ENCODE data around the gene MED25.
"Not testable (repeated sequence)": the region's sequence is repeated elsewhere in the genome, so short reads cannot be mapped to it uniquely, and the experiment has no call there.

MED25 gene

GRCh38 chr19:49816590-49816989 lies 1.5 kb upstream of the MED25 start:
- DNase-seq (ENCODE audit: low read depth) = no peak

DNA sequence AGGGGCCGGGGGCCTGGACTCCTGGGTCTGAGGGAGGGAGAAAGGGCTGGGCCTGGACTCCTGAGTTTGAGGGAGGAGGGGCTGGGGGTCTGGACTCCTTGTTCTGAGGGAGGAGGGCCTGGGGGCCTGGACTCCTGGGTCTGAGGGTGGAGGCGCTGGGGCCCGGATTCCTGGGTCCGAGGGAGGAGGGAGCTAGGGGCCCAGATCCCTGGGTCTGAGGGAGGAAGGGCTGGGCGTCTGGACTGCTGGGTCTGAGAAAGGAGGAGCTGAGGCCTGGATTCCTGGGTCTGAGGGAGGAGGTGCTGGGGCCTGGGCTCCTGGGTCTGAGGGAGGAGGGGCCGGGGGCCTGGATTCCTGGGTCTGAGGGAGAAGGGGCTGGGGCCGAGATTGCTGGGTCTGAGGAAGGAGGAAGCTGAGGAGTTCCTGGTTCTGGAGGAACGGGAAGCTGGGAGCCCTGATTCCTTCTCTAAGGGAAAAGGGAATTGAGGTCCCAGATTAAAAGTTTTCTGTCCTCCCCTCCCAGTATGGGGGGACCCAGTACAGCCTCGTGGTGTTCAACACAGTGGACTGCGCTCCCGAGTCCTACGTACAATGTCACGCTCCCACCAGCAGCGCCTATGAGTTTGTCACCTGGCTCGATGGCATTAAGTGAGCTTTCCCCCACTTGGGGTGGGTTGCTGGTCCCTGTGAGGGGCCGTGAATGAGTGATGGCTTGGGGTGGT lies 721 bp downstream of the MED25 start:
- no peak for DNase-seq (ENCODE audit: low read depth)

GRCh38 chr19:49819452-49820115 lies 1.5 kb downstream of the MED25 start:
- DNase-seq (ENCODE audit: low read depth) = not testable (repeated sequence)

DNA sequence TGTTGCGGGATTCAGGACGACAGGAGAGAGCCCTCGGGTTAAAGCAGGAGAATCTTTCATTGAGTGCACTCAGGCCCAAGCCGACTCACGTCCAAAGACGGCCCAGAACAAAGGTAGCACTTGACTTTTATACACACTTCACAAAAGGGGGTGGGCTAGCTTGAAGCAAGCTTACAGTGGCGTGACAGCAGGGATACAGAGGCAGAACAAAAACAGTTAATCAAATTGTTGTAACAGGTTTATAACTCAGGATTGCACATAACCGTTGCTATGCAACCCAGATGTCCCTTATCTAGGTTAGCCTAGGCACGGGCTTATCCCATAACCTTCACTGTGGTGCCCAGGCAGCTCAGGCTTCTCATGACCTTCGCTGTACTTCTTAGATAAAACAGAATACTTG lies 2.0 kb downstream of the MED25 start:
- no peak for DNase-seq (ENCODE audit: low read depth)

- DNase-seq (ENCODE audit: low read depth) = no peak
Observed at GRCh38 chr19:49823472-49823871, 5.4 kb downstream of the MED25 start.

- DNase-seq (ENCODE audit: low read depth) = no peak
Observed at GRCh38 chr19:49824662-49825061, 6.6 kb downstream of the MED25 start.

DNA sequence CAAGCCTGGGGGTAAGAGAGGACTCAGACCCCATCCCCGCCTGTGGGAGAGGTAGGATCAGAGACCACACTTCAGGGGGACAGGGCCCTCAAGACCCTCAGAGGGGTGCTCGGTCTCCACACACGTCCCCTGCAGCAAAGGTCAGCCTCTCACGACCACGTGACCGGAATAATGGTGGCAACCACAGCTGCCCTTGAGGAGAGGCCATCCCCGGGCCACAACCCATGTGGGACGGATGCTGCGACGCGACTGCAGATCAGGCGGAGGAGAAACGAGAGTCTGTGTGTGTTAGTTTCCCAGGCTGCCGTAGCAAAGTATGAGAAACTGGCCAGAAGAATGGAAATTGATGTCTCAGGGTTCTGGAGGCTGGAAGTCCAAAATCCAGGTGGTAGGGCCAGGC lies 8.9 kb downstream of the MED25 start:
- DNase-seq (ENCODE audit: low read depth) = no peak

GRCh38 chr19:49829200-49829599 lies 11.1 kb downstream of the MED25 start:
- no peak for DNase-seq (ENCODE audit: low read depth)

DNA sequence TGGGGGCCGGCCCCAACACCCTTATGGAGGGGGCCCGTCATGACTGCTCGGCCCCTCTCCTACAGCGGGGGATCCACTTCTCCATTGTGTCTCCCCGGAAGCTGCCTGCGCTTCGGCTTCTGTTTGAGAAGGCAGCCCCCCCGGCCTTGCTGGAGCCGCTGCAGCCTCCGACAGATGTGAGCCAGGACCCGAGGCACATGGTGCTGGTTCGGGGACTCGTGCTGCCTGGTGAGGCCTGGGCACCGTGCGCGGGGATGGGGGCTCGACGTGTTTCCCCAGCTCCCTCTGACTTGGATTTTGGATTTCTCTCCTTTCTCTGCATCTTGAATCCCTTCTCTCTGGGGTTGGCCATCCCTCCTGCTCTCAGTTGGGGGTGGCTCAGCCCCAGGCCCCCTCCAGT lies 11.6 kb downstream of the MED25 start:
- DNase-seq (ENCODE audit: low read depth) = no peak

GRCh38 chr19:49830766-49831165 lies 12.7 kb downstream of the MED25 start:
- DNase-seq (ENCODE audit: low read depth) = no peak

DNA sequence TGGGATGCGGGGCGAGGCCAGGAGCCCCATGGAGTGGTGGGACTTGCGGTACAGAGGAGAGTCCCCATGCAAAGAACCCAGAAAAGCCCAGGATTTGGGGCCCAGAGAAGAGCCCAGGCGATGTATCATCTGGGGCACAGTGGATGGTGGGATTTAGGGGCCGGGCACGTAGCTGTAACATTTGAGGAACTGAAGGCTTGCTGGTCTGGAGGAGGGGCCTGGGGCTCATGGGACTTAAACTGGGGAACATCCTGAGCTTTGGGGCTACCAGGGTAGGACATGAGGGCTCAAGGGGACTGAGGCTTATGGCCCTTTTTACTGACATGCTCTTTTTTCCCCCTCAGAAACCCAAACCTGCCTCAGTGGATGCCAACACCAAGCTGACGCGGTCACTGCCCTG lies 13.5 kb downstream of the MED25 start:
- DNase-seq (ENCODE audit: low read depth) = no peak

DNA sequence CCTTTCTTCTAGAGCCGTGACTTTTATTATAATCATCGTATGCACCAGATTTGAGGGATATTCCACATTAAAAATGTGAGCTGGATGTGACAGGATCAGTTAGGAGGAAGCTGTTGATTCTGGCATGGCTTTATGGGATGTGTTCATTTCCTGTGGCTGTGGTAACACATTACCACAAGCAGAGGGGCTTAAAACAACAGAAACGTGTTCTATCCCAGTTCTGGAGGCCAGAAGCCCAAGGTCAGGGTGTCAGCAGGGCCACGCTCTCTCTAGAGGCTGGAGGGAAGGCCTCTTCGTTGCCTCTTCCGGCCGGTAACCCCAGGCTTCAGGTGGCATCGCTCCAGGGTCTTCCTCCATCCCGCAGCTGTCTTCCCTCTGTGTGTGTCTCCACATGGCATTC lies 14.5 kb downstream of the MED25 start:
- no peak for DNase-seq (ENCODE audit: low read depth)

- DNase-seq (ENCODE audit: low read depth) = no peak
Observed at GRCh38 chr19:49833599-49833998, 15.5 kb downstream of the MED25 start.

GRCh38 chr19:49835562-49835961 lies 17.5 kb downstream of the MED25 start:
- no peak for DNase-seq (ENCODE audit: low read depth)

GRCh38 chr19:49836176-49837008 lies 18.3 kb downstream of the MED25 start:
- no peak for DNase-seq (ENCODE audit: low read depth)

DNA sequence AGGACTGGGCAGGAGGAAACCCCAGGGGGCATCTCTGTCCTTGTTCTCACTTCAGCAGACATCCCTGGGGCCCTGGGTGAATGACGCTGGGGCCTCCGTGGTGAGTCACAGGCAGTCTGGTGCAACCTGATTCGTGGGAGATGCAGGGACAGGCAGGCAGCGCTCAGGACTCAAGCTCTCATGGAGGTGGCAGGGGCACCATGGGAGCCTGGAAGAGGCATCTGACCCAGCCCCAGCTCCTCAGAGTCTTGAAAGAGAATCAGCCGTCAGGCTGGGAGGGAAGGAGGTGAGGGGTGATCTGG lies 18.9 kb downstream of the MED25 start:
- DNase-seq (ENCODE audit: low read depth) = no peak

- no peak for DNase-seq (ENCODE audit: low read depth)
Observed at GRCh38 chr19:49837425-49837824, 19.3 kb downstream of the MED25 start.

- DNase-seq (ENCODE audit: low read depth) = no peak
Observed at GRCh38 chr19:49838885-49839588, 20.9 kb downstream of the MED25 start.

DNA sequence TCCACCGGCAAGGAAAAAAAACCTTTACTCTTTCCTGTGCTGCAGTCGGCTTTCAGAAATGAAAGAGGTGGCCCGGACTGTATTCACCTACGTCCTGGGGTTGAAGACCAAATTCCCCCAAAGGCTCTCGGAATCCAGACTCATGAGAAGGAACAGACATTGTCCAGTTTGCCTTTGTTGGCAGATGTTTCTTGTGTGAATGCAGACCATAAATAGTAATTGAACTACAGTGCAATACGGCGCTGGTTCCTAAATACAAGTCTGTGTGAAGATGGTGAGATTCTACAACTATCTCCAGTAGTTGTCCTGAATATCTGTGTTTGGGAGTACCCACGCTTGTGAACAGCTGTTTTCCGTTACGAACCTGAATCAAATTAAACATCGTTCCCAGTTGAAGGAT lies 21.6 kb downstream of the MED25 start:
- DNase-seq (ENCODE audit: low read depth) = no peak

DNA sequence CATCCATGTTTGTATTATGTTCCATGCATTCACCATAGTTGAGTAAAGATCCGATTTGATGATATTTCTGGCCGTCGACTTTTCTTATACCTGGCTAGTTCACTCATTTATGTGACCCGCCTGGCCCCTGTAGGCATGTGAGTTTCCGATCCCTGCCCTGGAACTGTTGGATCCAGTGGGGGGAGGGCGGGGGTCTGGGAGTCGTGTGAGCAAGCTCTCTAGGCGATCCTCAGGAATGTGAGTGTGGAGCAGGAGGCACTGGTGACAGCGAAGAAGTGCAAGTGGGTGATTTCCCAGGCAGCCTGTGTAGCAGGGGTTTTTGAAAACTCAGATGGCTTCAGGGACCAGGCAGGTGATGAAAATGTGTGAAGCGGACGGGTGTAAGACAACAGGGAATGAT lies 22.2 kb downstream of the MED25 start:
- DNase-seq (ENCODE audit: low read depth) = no peak

DNA sequence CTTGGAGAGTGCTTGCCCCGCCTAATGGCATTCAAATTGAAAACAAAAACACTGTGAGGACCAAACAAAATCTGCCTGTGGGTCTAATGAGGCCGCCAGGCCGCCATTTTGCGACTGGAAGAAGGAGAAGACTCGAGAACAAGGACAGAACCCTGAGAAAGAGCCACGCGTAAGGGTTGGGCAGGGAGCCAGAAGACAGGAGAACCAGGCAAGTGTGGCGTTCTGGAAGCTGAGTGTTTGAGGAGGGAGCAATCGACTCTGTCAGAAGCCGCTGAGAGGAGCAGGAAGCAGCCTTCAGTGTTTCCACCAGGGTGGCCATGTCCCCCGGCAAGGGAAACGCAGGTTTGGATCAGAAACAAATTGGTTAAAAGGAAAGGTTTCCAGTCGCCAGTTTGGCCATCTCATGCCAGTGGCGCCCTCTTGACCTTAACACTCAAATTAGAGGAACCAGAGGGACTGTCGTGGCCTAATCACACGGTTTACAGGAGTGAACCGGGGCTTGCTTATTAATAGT lies 22.7 kb downstream of the MED25 start:
- DNase-seq (ENCODE audit: low read depth) = no peak

- no peak for DNase-seq (ENCODE audit: low read depth)
Observed at GRCh38 chr19:49843265-49843664, 25.2 kb downstream of the MED25 start.

Measured in fibroblast of the conjunctiva (primary cell).